DOHH2 (cell line): ENCODE data around the gene FGF21.

Source experiments
- CTCF ChIP-seq: fragments of 200-600 bp; sonication (generic); IDR thresholded peaks from one replicate; pipeline ENCODE4 v1.5.1; 2014; ENCODE audit warnings: antibody characterized with exemption, mild to moderate bottlenecking, low read depth, low read length; ENCODE audit not compliant: poor library complexity, severe bottlenecking
- EZH2phosphoT487 ChIP-seq: fragments of 200-600 bp; sonication (generic); IDR thresholded peaks from 2 replicates; pipeline ENCODE4 v1.6.1; 2017; ENCODE audit warnings: borderline replicate concordance, mild to moderate bottlenecking, antibody characterized with exemption, low read length, moderate library complexity, mixed read lengths

DNA sequence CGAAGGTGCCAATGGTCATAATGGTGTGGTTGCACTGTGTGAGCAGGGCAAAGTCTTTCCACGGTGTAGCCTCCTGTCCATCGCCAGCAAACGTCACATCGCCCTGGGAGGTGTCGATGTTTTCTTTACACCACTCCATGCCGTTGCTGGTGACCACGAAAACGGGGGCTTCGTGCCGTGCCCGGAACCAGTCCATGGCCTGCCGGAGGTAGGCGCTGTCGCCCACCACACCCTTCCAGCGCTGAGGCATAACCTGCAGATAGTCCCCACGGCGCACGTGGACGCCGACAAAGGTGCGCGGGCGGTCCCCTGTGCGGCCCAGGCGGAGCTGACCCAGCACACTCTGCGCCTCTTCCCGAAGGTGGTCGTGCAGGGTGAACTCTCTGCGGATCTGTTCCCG, 5.0 kb upstream of the FGF21 start:
- TF ChIP-seq CTCF (no peak), EZH2phosphoT487 (no peak)
